ENCODE results near the gene BORCS6. TPM values are rescaled to one million over a fixed set of nuclear protein-coding genes. Genes with fewer than 3 reads are reported as not detected.

The BORCS6 gene
- total RNA-seq, 1 donor: 3.8 TPM

DNA sequence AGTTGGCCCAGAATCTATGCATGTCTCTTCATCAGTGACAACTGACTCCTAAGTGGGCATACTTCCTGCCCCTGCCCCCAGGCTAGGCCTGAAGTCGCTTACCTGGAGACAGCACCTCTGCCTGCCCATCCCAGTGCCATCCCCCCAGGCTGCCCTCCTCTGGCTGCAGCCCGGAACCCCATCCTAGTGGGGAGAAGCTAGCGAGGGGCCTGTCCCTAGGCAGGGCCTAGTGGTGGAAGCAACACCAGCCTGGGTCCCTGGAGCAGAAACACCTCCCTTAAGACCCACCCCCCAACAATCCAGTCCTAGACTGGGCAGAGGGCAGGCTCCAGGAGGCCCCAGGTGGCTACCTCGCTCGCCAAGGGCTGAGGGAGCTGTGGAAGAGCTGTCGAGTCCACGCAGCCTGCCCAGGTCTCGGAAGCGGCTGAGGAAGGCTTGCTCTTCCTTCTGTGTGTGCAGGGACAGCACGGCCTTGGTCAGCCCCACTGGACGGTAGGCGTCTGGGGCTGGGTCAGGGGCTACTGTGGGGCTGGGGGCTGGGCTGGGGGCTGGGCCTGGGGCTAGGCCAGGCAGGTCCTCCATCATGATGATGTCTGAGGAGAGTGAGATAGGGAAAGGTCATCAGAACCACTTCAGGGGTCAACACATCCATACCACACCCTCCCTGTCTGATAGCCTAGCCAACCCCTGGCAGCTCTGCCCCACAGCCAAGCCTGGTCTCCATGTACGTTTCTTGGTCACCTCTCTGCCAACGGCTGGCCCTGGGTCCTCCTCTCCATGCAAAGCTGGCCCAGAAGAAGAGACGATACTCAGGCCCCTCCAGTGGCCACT, 45.4 kb downstream of the BORCS6 start:
- DNase-seq (ENCODE audit: low read depth): no peak
- TF ChIP-seq, protein P1, sequence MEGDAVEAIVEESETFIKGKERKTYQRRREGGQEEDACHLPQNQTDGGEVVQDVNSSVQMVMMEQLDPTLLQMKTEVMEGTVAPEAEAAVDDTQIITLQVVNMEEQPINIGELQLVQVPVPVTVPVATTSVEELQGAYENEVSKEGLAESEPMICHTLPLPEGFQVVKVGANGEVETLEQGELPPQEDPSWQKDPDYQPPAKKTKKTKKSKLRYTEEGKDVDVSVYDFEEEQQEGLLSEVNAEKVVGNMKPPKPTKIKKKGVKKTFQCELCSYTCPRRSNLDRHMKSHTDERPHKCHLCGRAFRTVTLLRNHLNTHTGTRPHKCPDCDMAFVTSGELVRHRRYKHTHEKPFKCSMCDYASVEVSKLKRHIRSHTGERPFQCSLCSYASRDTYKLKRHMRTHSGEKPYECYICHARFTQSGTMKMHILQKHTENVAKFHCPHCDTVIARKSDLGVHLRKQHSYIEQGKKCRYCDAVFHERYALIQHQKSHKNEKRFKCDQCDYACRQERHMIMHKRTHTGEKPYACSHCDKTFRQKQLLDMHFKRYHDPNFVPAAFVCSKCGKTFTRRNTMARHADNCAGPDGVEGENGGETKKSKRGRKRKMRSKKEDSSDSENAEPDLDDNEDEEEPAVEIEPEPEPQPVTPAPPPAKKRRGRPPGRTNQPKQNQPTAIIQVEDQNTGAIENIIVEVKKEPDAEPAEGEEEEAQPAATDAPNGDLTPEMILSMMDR (IDR thresholded peaks at IDR 0.05; ENCODE audit: insufficient read depth, low read length): no peak
- H3K4me3 ChIP-seq (ENCODE audit: low read depth, low read length): no peak overlapping the region

- no peak overlapping the region for H3K4me3 ChIP-seq (ENCODE audit: low read depth, low read length)
- DNase-seq (ENCODE audit: low read depth): no peak
- TF ChIP-seq, protein P1 (IDR thresholded peaks at IDR 0.05; ENCODE audit: insufficient read depth, low read length): no peak
Measured at GRCh38 chr17:8143581-8144400, 46.2 kb downstream of the BORCS6 start.

- DNase-seq (ENCODE audit: low read depth): no peak
- TF ChIP-seq, protein P1 (IDR thresholded peaks at IDR 0.05; ENCODE audit: insufficient read depth, low read length): no peak
- H3K4me3 ChIP-seq (ENCODE audit: low read depth, low read length): no peak overlapping the region
Measured at GRCh38 chr17:8142887-8143580, 46.9 kb downstream of the BORCS6 start.

- DNase-seq (ENCODE audit: low read depth): no peak
- TF ChIP-seq, protein P1 (IDR thresholded peaks at IDR 0.05; ENCODE audit: insufficient read depth, low read length): no peak
- H3K4me3 ChIP-seq (ENCODE audit: low read depth, low read length): no peak overlapping the region
Measured at GRCh38 chr17:8142158-8142886, 47.7 kb downstream of the BORCS6 start.

GRCh38 chr17:8141741-8142140, 48.2 kb downstream of the BORCS6 start:
- no peak for DNase-seq (ENCODE audit: low read depth)
- TF ChIP-seq, protein P1 (IDR thresholded peaks at IDR 0.05; ENCODE audit: insufficient read depth, low read length): no peak
- H3K4me3 ChIP-seq (ENCODE audit: low read depth, low read length): no peak overlapping the region

DNA sequence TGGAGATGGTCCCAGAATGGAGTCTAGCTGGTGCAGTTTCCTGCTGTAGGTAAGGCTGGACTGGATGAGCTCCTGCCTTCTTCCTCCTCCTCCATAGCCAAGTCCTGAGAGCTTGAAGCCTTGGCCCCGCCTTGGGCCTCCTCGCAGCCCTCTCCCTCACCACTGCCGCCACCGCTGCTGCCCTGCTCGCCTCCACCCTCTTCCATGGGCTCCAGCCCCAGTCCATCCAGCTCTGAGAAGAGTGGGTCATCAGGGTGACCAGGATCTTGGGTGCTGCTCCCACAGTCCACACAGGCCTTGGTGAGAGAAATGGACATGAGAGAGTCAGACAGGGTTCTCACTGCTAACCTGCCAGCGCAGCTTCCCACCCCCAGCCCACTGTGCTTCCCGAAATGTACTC, 48.9 kb downstream of the BORCS6 start:
- H3K4me3 ChIP-seq (ENCODE audit: low read depth, low read length): no peak overlapping the region
- TF ChIP-seq, protein P1 (IDR thresholded peaks at IDR 0.05; ENCODE audit: insufficient read depth, low read length): no peak
- DNase-seq (ENCODE audit: low read depth): no peak
